Tibial artery (tissue), 4 donors: ENCODE measurements around the gene ATP6V1G1.

Experiments used
- DNase-seq, 2 donors: peaks; one replicate each; pipeline ENCODE4 v3.0.0-alpha.2; 2019
- H3K27ac ChIP-seq, 2 donors: fragments of 200-600 bp; sonication (generic) in 1 of 2; 1 replicate in 1 of 2; 2 replicates in 1 of 2; pipeline ENCODE4 v1.5.1; 2018 to 2019; ENCODE audit warnings: mild to moderate bottlenecking in 1 of 2
- H3K27me3 ChIP-seq, 2 donors: fragments of 200-600 bp; sonication (generic) in 1 of 2; one replicate each; pipeline versions ENCODE4 v1.5.1 to v1.6.0; 2016 to 2019
- H3K36me3 ChIP-seq, 3 donors: fragments of 200-600 bp; sonication (generic) in 2 of 3; one replicate each; pipeline ENCODE4 v1.5.1; 2016 to 2019; ENCODE audit warnings: mild to moderate bottlenecking in 2 of 3
- H3K4me1 ChIP-seq, 4 donors: fragments of 200-600 bp; sonication (generic) in 2 of 4; 1 replicate in 3 of 4; 2 replicates in 1 of 4; pipeline ENCODE4 v1.5.1; 2016 to 2019
- H3K4me3 ChIP-seq, 2 donors: fragments of 200-600 bp; sonication (generic) in 1 of 2; 1 replicate in 1 of 2; 2 replicates in 1 of 2; pipeline ENCODE4 v1.5.1; 2018 to 2019; ENCODE audit warnings: mild to moderate bottlenecking in 2 of 2
- H3K9me3 ChIP-seq, 3 donors: fragments of 200-600 bp; sonication (generic) in 1 of 3; one replicate each; pipeline ENCODE4 v1.5.1; 2016 to 2019
- intact Hi-C: fragments of 100-400 bp; cut with DNase I; formaldehyde crosslinking; loops from one replicate; pipeline ENCODE4 v1.15.0; 2023; ENCODE audit warnings: low total_unique reads
- TF ChIP-seq, protein P1 (sequence below), 2 experiments: fragments of 200-600 bp in 1 of 2; fragments of 450-650 bp in 1 of 2; IDR thresholded peaks; one replicate each; pipeline ENCODE4 v1.5.1; 2017 to 2019; ENCODE audit warnings: antibody characterized with exemption in 2 of 2, mild to moderate bottlenecking in 1 of 2, moderate library complexity in 1 of 2

ATP6V1G1 gene

DNA sequence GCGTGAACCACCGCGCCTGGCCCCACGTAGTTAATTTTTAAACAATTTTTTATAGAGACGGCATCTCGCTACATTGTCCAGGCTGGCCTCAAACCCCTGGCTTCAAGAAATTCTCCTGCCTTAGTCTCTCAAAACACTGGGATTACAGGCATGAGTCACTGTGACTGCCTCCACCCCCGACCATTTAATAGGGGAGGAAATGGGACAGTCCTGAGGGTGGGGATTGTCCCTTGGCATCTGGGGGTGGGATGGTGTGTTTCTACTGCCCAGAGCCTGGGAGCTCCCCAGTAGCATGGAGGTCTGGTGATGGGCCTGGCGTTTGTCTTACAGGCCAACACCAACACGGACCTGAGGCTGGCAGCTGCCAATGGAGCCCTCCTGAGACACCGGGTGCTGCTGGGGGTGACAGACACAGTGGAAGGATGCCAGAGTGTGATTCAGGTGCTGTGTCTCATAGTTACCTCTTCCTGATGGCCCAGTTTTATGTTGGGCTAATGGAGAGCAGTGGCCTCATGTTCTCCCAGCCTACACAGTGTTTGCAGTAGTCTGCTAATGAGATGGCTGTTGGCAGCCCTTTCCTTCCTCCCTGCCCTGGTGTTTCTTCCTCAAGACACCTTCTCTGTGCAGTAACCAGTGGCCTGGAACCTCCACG, 46.0 kb downstream of the ATP6V1G1 start:
- H3K4me1 ChIP-seq: no peaks in the 10 kb centered on the region
- TF ChIP-seq, protein P1, sequence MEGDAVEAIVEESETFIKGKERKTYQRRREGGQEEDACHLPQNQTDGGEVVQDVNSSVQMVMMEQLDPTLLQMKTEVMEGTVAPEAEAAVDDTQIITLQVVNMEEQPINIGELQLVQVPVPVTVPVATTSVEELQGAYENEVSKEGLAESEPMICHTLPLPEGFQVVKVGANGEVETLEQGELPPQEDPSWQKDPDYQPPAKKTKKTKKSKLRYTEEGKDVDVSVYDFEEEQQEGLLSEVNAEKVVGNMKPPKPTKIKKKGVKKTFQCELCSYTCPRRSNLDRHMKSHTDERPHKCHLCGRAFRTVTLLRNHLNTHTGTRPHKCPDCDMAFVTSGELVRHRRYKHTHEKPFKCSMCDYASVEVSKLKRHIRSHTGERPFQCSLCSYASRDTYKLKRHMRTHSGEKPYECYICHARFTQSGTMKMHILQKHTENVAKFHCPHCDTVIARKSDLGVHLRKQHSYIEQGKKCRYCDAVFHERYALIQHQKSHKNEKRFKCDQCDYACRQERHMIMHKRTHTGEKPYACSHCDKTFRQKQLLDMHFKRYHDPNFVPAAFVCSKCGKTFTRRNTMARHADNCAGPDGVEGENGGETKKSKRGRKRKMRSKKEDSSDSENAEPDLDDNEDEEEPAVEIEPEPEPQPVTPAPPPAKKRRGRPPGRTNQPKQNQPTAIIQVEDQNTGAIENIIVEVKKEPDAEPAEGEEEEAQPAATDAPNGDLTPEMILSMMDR (IDR thresholded peaks at IDR 0.05): no peak
- H3K27me3 ChIP-seq: no peaks in the 10 kb centered on the region
- no peaks in the 10 kb centered on the region for H3K9me3 ChIP-seq
- H3K27ac ChIP-seq: no peak overlapping the region
- H3K36me3 ChIP-seq: peaks cover 51 to 94% (median 66%) of the 10 kb centered on the region in 3 donors
- intact Hi-C loops: no loop called here
- DNase-seq: no peak
- H3K4me3 ChIP-seq: no peak overlapping the region

DNA sequence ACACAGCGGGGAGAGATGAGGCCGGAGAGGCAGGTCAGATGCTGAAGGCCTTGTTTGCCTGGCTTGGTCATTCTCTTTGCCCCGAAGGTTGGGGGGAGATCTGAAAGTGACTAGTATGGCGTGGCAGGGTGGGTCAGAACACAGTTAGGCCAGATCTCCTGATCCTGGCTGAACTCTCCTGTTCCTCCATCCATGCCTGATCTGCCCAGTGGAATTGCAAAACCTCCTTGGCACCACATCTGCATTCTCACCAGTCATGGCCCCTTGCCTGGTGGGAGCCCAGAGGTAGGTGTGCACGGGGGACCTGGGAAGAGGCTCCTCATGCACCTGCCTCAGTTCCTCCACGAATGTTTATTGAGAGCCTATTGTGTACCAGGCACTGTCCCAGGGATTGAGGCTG, 46.8 kb downstream of the ATP6V1G1 start:
- TF ChIP-seq, protein P1 (IDR thresholded peaks at IDR 0.05): no peak

DNA sequence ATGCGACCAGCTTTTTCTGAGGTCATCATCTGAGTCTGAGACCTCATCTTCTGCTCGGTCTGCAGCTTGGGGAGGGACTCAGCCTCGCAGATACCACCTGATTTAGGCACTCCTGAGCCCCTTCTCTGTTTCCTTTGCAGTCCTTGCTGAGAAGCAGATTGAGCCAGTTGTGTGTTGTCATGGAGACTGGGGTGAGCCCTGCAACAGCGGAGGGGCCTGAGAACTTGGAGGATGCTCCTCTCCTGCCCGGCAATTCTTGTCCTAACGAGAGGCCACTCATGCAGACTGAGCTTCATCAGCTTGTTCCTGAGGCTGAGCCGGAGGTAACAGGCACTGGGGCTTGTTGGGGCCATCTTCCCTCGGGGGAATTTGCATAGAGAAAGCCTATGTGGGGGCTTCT, 50.8 kb downstream of the ATP6V1G1 start:
- no peak for DNase-seq
- Histone ChIP-seq H3K9me3 (no peaks in the 10 kb centered on the region), H3K4me3 (no peak overlapping the region), H3K27me3 (no peaks in the 10 kb centered on the region), H3K4me1 (no peaks in the 10 kb centered on the region), H3K36me3 (peaks cover 38 to 92% (median 50%) of the 10 kb centered on the region in 3 donors), H3K27ac (no peak overlapping the region)
- intact Hi-C loops: no loop called here
- TF ChIP-seq, protein P1 (IDR thresholded peaks at IDR 0.05): no peak

More for the DNA sequence above, 46.8 kb downstream of the ATP6V1G1 start:
- no peak overlapping the region for H3K27ac ChIP-seq
- no peaks in the 10 kb centered on the region for H3K4me1 ChIP-seq
- no peaks in the 10 kb centered on the region for H3K27me3 ChIP-seq
- H3K36me3 ChIP-seq: peaks cover 43 to 95% (median 63%) of the 10 kb centered on the region in 3 donors
- H3K9me3 ChIP-seq: no peaks in the 10 kb centered on the region
- H3K4me3 ChIP-seq: no peak overlapping the region
- intact Hi-C loops: no loop called here
- DNase-seq: no peak

DNA sequence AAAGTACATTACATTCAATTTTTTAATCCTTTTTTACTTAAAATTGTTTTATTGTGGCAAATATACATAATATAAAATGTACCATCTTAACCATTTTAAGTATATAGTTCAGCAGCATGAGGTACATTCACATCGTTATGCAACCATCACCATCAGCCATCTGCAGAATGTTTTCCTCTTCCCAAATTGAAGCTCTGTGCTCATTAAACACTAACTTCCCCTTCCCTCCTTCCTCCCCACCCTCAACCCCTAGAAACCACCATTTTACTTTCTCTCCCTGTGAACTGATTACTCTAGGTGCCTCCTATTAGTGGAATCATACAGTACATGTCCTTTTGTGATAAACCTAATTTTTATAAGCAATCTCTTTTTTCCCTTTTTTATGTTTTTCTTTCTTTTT, 54.4 kb downstream of the ATP6V1G1 start:
- no peaks in the 10 kb centered on the region for H3K9me3 ChIP-seq
- H3K36me3 ChIP-seq: peaks cover 40 to 79% (median 51%) of the 10 kb centered on the region in 3 donors
- TF ChIP-seq, protein P1 (IDR thresholded peaks at IDR 0.05): no peak

DNA sequence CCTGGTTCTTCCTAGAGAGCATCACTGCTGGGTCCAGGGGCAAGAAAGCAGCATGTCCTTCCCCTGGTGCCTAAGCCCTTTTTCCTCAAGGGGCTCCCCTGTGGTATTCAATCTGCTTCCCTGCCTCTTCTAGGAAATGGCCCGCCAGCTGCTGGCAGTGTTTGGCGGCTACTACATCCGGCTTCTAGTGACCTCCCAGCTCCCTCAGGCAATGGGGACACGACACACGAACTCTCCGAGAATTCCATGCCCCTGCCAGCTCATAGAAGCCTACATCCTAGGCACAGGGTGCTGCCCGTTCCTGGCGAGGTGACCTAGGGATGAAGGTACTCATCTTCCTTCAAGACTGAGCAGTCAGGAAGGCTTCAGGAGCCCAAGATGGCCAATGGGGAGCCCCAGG, 55.4 kb downstream of the ATP6V1G1 start:
- H3K36me3 ChIP-seq: peaks cover 38 to 73% (median 52%) of the 10 kb centered on the region in 3 donors
- no peak for DNase-seq
- intact Hi-C loops: no loop called here
- H3K4me3 ChIP-seq: no peak overlapping the region
- no peak overlapping the region for H3K27ac ChIP-seq
- TF ChIP-seq, protein P1 (IDR thresholded peaks at IDR 0.05): no peak
- H3K4me1 ChIP-seq: no peaks in the 10 kb centered on the region
- H3K9me3 ChIP-seq: no peaks in the 10 kb centered on the region
- H3K27me3 ChIP-seq: no peaks in the 10 kb centered on the region

More for the DNA sequence above, 54.4 kb downstream of the ATP6V1G1 start:
- H3K4me1 ChIP-seq: no peaks in the 10 kb centered on the region
- no peak overlapping the region for H3K27ac ChIP-seq
- H3K4me3 ChIP-seq: no peak overlapping the region
- no peak for DNase-seq
- intact Hi-C loops: no loop called here
- H3K27me3 ChIP-seq: no peaks in the 10 kb centered on the region
